ENCODE data around the gene MAML3. TPM values are rescaled to one million over a fixed set of nuclear protein-coding genes. Genes with fewer than 3 reads are reported as not detected.

Gene MAML3
- total RNA-seq, 1 experiment from 2014 or later, result 2.4 TPM

GRCh38 chr4:140069066-140069465 is 84.9 kb downstream of the MAML3 start:
- no peak for DNase-seq (ENCODE audit: low read depth, low spot score)
- in situ Hi-C loops (cut with HindIII; ENCODE audit: low pct_unique_long_range_greater_than_20kb, low sequenced_read_pairs), result no loop called here

- DNase-seq (ENCODE audit: low read depth, low spot score), result no peak
- in situ Hi-C loops (cut with HindIII; ENCODE audit: low pct_unique_long_range_greater_than_20kb, low sequenced_read_pairs), result no loop called here
Measured at GRCh38 chr4:140068271-140068670, 85.7 kb downstream of the MAML3 start.

- in situ Hi-C loops (cut with HindIII; ENCODE audit: low pct_unique_long_range_greater_than_20kb, low sequenced_read_pairs), result no loop called here
- no peak for DNase-seq (ENCODE audit: low read depth, low spot score)
Measured at GRCh38 chr4:140066031-140066930, 87.7 kb downstream of the MAML3 start.

GRCh38 chr4:140065393-140065792 is 88.6 kb downstream of the MAML3 start:
- no peak for DNase-seq (ENCODE audit: low read depth, low spot score)
- in situ Hi-C loops (cut with HindIII; ENCODE audit: low pct_unique_long_range_greater_than_20kb, low sequenced_read_pairs), result no loop called here

GRCh38 chr4:140061659-140062289 is 92.2 kb downstream of the MAML3 start:
- no peak for DNase-seq (ENCODE audit: low read depth, low spot score)
- in situ Hi-C loops (cut with HindIII; ENCODE audit: low pct_unique_long_range_greater_than_20kb, low sequenced_read_pairs), result no loop called here

- no peak for DNase-seq (ENCODE audit: low read depth, low spot score)
- in situ Hi-C loops (cut with HindIII; ENCODE audit: low pct_unique_long_range_greater_than_20kb, low sequenced_read_pairs), result no loop called here
Measured at GRCh38 chr4:140061194-140061593, 92.8 kb downstream of the MAML3 start.

GRCh38 chr4:140059159-140059558 is 94.8 kb downstream of the MAML3 start:
- in situ Hi-C loops (cut with HindIII; ENCODE audit: low pct_unique_long_range_greater_than_20kb, low sequenced_read_pairs), result no loop called here
- peak; percentile 17 for DNase-seq (ENCODE audit: low read depth, low spot score)

GRCh38 chr4:140057701-140058100 is 96.3 kb downstream of the MAML3 start:
- in situ Hi-C loops (cut with HindIII; ENCODE audit: low pct_unique_long_range_greater_than_20kb, low sequenced_read_pairs), result no loop called here
- DNase-seq (ENCODE audit: low read depth, low spot score), result no peak

GRCh38 chr4:140056015-140056414 is 98.0 kb downstream of the MAML3 start:
- no peak for DNase-seq (ENCODE audit: low read depth, low spot score)
- in situ Hi-C loops (cut with HindIII; ENCODE audit: low pct_unique_long_range_greater_than_20kb, low sequenced_read_pairs), result no loop called here

GRCh38 chr4:140054861-140055260 is 99.1 kb downstream of the MAML3 start:
- in situ Hi-C loops (cut with HindIII; ENCODE audit: low pct_unique_long_range_greater_than_20kb, low sequenced_read_pairs), result no loop called here
- no peak for DNase-seq (ENCODE audit: low read depth, low spot score)

GRCh38 chr4:140053185-140053584 is 100.8 kb downstream of the MAML3 start:
- DNase-seq (ENCODE audit: low read depth, low spot score), result no peak
- in situ Hi-C loops (cut with HindIII; ENCODE audit: low pct_unique_long_range_greater_than_20kb, low sequenced_read_pairs), result no loop called here

GRCh38 chr4:140052050-140052449 is 101.9 kb downstream of the MAML3 start:
- in situ Hi-C loops (cut with HindIII; ENCODE audit: low pct_unique_long_range_greater_than_20kb, low sequenced_read_pairs), result no loop called here
- peak; percentile 62 for DNase-seq (ENCODE audit: low read depth, low spot score)

GRCh38 chr4:140049849-140050637 is 103.9 kb downstream of the MAML3 start:
- in situ Hi-C loops (cut with HindIII; ENCODE audit: low pct_unique_long_range_greater_than_20kb, low sequenced_read_pairs), result no loop called here
- DNase-seq (ENCODE audit: low read depth, low spot score), result peak; percentile 87

- in situ Hi-C loops (cut with HindIII; ENCODE audit: low pct_unique_long_range_greater_than_20kb, low sequenced_read_pairs), result no loop called here
- DNase-seq (ENCODE audit: low read depth, low spot score), result no peak
Measured at GRCh38 chr4:140049024-140049848, 104.7 kb downstream of the MAML3 start.

- no peak for DNase-seq (ENCODE audit: low read depth, low spot score)
- in situ Hi-C loops (cut with HindIII; ENCODE audit: low pct_unique_long_range_greater_than_20kb, low sequenced_read_pairs), result no loop called here
Measured at GRCh38 chr4:140048419-140048995, 105.5 kb downstream of the MAML3 start.

GRCh38 chr4:140047786-140048185 is 106.2 kb downstream of the MAML3 start:
- no peak for DNase-seq (ENCODE audit: low read depth, low spot score)
- in situ Hi-C loops (cut with HindIII; ENCODE audit: low pct_unique_long_range_greater_than_20kb, low sequenced_read_pairs), result no loop called here

GRCh38 chr4:140047017-140047640 is 106.9 kb downstream of the MAML3 start:
- in situ Hi-C loops (cut with HindIII; ENCODE audit: low pct_unique_long_range_greater_than_20kb, low sequenced_read_pairs), result no loop called here

More at GRCh38 chr4:140047017-140047640, 106.9 kb downstream of the MAML3 start:
- no peak for DNase-seq (ENCODE audit: low read depth, low spot score)
